T follicular helper cell (primary cell): ENCODE measurements around the gene ARFIP1.

Source experiments
- DNase-seq: peaks from one replicate; pipeline ENCODE4 v3.0.0-alpha.2; 2020; ENCODE audit warnings: low read depth

Gene ARFIP1

GRCh38 chr4:152961773-152962115 lies 182.0 kb downstream of the ARFIP1 start:
- DNase-seq: no peak
